Epidermal melanocyte (primary cell): Measurements from ENCODE around the gene SLC6A15.

ENCODE experiments used
- DNase-seq: peaks from one replicate; pipeline ENCODE4 v3.0.0; 2011; ENCODE audit warnings: low spot score; ENCODE audit not compliant: insufficient read length

The SLC6A15 gene

GRCh38 chr12:84874825-84875139 lies 37.8 kb downstream of the SLC6A15 start:
- no peak for DNase-seq

GRCh38 chr12:84874125-84874824 lies 38.3 kb downstream of the SLC6A15 start:
- DNase-seq = no peak

GRCh38 chr12:84862186-84862585 lies 50.4 kb downstream of the SLC6A15 start:
- no peak for DNase-seq

- DNase-seq = no peak
Measured at GRCh38 chr12:84860718-84861117, 51.9 kb downstream of the SLC6A15 start.

DNA sequence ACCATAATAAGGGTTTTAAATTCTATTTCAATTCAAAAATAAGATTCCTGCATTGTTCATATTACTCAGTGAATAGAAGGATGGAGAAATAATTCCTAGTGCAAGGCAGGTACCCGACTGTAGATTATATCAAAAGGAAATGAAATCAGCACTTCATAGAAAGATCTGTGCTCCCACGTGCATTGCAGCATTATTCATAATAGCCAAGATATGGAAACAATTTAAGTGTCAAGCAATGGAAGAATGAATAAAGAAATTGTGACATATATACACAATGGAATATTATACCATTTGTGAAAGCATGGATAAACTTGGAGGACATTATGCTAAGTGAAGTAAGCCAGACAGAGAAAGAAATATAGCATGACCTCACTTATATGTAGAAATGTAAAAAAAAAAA lies 53.8 kb downstream of the SLC6A15 start:
- DNase-seq = no peak

- no peak for DNase-seq
Measured at GRCh38 chr12:84857525-84858208, 54.9 kb downstream of the SLC6A15 start.

DNA sequence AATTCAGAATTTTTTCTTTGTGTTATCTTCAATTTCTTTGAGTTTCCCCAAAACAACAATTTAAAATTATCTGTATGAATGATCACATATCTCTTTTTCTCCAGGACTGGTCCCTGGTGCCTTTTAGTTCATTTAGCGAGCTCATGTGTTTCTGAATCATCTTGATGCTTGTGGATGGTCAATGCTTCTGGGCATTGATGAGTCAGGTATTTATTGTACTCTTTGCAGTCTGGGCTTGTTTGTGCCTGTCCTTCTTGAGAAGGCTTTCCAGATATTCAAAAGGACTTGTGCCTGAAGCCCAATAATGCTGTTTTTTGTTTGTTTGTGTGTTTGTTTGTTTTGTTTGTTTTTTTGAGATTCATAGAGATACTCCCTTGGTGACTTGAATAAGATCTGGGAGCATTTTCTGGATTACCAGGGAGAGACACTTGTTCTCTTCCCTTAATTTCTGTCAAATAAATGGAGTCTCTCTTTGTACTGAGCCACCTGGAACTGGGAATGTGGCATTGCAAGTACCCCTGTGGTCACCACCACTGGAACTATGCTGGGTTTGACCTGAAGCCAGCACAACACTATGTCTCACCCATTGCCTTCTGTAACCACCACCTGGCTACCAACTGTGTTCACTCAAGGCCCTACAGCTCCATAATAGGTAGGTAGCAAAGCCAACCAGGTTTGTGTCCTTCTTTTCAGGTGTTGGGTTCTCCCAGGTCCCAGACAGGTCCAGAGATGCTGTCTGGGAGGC lies 56.3 kb downstream of the SLC6A15 start:
- DNase-seq = no peak

DNA sequence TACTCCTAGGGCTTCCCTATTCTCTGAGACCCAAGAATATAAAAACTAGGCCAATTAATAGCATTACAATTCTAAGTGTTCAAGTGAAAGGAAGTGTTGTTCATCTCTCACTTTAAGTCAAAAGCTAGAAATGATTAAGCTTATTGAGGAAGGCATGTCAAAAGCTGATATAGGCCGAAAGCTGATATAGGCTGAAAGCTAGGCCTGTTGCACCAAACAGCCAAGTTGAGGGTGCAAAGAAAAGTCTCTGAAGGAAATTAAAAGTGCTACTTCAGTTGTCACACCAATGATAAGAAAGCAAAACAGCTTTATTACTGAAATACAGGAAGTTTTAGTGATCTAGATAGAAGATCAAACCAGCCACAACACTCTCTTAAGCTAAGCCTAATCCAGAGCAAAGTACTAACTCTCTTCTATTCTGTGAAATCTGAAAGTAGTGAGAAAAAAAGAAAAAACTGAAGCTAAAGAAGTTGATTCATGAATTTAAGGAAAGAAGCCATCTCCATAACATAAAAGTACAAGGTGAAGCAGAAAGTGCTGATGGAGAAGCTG lies 68.9 kb downstream of the SLC6A15 start:
- DNase-seq = no peak

DNA sequence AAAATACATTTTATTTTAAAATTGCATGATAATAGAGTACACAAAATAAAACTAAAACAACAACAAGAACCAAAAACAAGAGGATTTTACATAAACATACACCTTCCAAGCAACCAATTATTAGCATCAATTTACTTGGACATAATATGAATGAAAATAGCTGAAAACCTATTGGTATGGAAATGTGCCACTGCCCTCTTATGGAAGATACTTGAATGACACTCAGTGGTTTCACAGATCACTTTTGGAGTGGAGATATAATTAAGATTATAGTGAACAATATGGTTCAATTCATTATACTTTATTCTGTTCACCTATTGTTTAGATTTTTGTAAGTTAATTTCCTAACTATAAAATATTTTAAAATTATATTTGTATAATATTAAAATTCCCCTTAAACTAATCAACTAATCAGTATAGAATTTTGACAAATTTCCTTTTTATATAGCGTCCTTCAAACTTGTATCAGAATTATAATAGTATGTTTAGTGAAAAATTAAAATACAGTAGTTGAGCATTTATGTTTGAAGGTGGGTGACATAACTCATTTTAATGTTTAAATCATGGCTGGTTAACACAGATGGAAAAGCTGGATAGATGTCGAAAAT lies 70.1 kb downstream of the SLC6A15 start:
- DNase-seq = peak; percentile 26

- no peak for DNase-seq
Measured at GRCh38 chr12:84841591-84841990, 71.0 kb downstream of the SLC6A15 start.

- DNase-seq = no peak
Measured at GRCh38 chr12:84840356-84840755, 72.2 kb downstream of the SLC6A15 start.

DNA sequence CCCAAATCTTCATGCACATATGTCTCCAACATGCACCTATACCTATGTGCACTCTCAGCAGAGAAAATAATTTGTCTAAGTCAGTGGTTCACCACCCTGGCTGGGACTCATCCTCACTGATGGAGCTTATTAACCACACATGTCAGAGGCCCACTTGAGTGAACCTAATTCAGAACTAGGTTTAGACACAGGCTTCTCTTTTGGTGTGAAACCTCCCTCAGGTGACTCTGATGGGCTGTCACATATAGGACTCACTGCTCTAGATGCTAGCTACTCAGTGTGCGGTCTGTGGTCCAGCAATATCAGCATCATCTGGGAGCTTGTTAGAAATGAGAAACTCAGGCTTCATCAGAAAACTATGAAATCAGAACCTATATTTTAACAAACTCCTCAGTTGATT lies 85.7 kb downstream of the SLC6A15 start:
- no peak for DNase-seq

- no peak for DNase-seq
Measured at GRCh38 chr12:84825149-84825548, 87.5 kb downstream of the SLC6A15 start.

GRCh38 chr12:84822525-84822924 lies 90.1 kb downstream of the SLC6A15 start:
- DNase-seq = no peak

GRCh38 chr12:84816916-84817695 lies 95.5 kb downstream of the SLC6A15 start:
- no peak for DNase-seq

GRCh38 chr12:84814664-84815245 lies 97.8 kb downstream of the SLC6A15 start:
- no peak for DNase-seq

DNA sequence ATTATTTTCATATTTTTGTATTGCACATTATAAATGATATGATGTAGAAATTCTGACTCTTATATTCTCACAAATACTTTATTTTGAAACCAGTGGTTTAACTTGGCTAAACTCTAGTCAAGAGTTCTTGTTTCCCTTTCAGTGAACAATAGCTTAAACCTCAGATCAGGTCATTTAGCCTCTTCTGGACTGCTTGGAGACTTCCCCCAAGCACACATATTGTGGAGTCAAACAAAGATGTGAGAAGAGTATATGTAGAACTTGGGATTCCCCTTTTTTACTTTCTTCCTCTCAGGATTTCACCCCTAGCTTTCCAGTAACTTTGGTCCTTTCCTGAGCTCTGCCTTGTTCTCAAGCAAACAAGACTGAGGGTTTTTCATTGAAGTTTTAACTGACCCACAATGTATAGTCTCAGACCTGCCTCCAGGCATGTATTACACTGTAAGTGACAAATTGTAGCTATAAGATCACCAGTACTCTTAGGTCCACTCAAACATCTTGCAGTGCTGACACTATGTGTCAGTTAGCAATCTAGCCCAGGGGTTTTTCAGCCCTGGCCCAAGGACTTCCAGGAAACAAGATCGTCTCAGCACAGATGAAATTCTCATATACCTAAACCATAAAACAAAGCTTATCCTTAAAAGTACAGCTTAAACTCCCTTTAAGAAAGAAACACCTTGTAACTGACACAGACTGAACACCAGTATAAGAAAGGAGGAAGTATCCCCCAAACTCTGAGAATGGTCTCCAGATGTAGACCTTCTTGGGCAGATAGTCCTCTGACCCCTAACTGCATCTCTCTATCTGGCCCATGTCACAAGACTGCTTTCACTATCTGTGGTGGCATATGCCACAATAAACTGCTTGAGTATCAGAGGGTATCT lies 98.6 kb downstream of the SLC6A15 start:
- no peak for DNase-seq

DNA sequence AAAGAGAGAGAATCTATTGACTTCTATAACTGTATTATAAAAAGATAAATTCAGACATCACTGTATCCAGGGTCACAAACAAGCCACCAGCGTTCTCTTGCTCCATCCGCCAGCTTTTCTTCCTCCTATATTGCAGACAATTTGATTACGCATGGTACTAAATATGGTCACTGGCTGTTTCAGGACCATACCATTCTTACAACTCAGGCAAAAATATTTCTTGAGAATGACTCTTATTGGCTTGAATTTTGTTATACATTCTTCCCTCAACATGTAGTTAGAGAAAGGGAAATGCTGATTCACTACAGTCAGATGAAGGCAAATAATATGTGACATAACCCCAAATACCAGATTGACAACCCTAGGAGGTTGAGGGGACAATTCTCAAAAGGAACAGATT lies 101.3 kb downstream of the SLC6A15 start:
- DNase-seq = no peak

GRCh38 chr12:84810611-84811010 lies 102.0 kb downstream of the SLC6A15 start:
- DNase-seq = no peak
